GM12878 (cell line): Measurements from ENCODE around the gene IL17B. TPM values are rescaled to one million over a fixed set of nuclear protein-coding genes. Genes with fewer than 3 reads are reported as not detected.

Experiments
- ATAC-seq: fragments of 200-7000 bp; cut with Tn5 transposase; 3 replicates; pipeline ENCODE4 v1.9.1; 2020; ENCODE audit warnings: mild to moderate bottlenecking, moderate library complexity
- BruUV-seq: library from RNA; stranded (reverse); fragments of 400-500 nt; replicated peaks from 2 replicates; lab custom pipeline; 2021; lab: Mats Ljungman, UMichigan
- CTCF ChIA-PET: fragments of 300-600 bp; sonication (Branson Sonifier 250); formaldehyde crosslinking; extraction: SDS; loops from one replicate; lab custom pipeline; 2021; ENCODE audit warnings: inconsistent platforms; lab: Yijun Ruan, JAX
- POLR2A ChIA-PET: fragments of 350-600 bp; formaldehyde crosslinking; extraction: SDS; loops from one replicate; lab custom pipeline; 2021; ENCODE audit warnings: inconsistent platforms; lab: Charles Lee
- RAD21 ChIA-PET: fragments of 300-600 bp; sonication (Branson Sonifier 250); formaldehyde crosslinking; loops from one replicate; lab custom pipeline; 2023; ENCODE audit warnings: antibody characterized with exemption; ENCODE audit not compliant: unreplicated experiment; lab: Charles Lee
- SMC1A ChIA-PET: fragments of 300-600 bp; sonication (Branson Sonifier 250); formaldehyde crosslinking; loops from one replicate; lab custom pipeline; 2023; ENCODE audit not compliant: unreplicated experiment, uncharacterized antibody; lab: Charles Lee
- DNase-seq: peaks from one replicate; pipeline ENCODE4 v3.0.0-alpha.2; 2011; ENCODE audit warnings: low read depth, low spot score
- FAIRE-seq: peaks from 3 replicates; lab custom pipeline; 2011; peaks lifted over from hg19 to GRCh38; lab: Jason Lieb, UNC
- H2AFZ ChIP-seq: 2 replicates; pipeline ENCODE4 v1.6.0; 2011; ENCODE audit warnings: low read depth, low read length, control low read depth; ENCODE audit not compliant: control insufficient read depth
- H3K27ac ChIP-seq: 2 replicates; pipeline ENCODE4 v1.5.1; 2011; ENCODE audit warnings: control low read depth; ENCODE audit not compliant: control insufficient read depth, insufficient read depth
- H3K27me3 ChIP-seq, 2 experiments: replicated peaks in 1 of 2; 2 replicates each; pipeline versions ENCODE4 v1.6.0 to v1.6.1; 2011; ENCODE audit warnings: low read length in 1 of 2; ENCODE audit not compliant: control insufficient read depth in 2 of 2, insufficient read depth in 2 of 2
- H3K36me3 ChIP-seq, 2 experiments: 2 replicates each; pipeline ENCODE4 v1.5.1; 2011; ENCODE audit warnings: low read length in 1 of 2; ENCODE audit not compliant: control insufficient read depth in 2 of 2, insufficient read depth in 2 of 2
- H3K4me1 ChIP-seq: 2 replicates; pipeline ENCODE4 v1.6.1; 2011; ENCODE audit warnings: mild to moderate bottlenecking, low read length, moderate library complexity, mixed read lengths; ENCODE audit not compliant: control insufficient read depth, insufficient read depth
- H3K4me2 ChIP-seq: 2 replicates; pipeline ENCODE4 v1.6.0; 2011; ENCODE audit warnings: control low read depth; ENCODE audit not compliant: control insufficient read depth, insufficient read depth
- H3K4me3 ChIP-seq: fragments of 200-600 bp; sonication (generic); 2 replicates; pipeline ENCODE4 v1.5.1; 2016
- H3K79me2 ChIP-seq: 2 replicates; pipeline ENCODE4 v1.6.0; 2011; ENCODE audit warnings: low read length; ENCODE audit not compliant: control insufficient read depth, insufficient read depth
- H3K9ac ChIP-seq: 2 replicates; pipeline ENCODE4 v1.8.0; 2011; ENCODE audit warnings: low read length, control low read depth, mixed read lengths; ENCODE audit not compliant: control insufficient read depth, insufficient read depth
- H3K9me3 ChIP-seq: replicated peaks from 3 replicates; pipeline ENCODE4 v1.5.1; 2011; ENCODE audit warnings: mild to moderate bottlenecking, low read length; ENCODE audit not compliant: control insufficient read depth, insufficient read depth
- H4K20me1 ChIP-seq: 2 replicates; pipeline ENCODE4 v1.6.0; 2011; ENCODE audit not compliant: control insufficient read depth, insufficient read depth
- CREB1 ChIP-seq: IDR thresholded peaks from 2 replicates; pipeline ENCODE4 v1.6.1; 2012; ENCODE audit warnings: low read depth, mild to moderate bottlenecking, inconsistent platforms
- CREM ChIP-seq: IDR thresholded peaks from 2 replicates; pipeline ENCODE4 v1.6.1; 2014; ENCODE audit warnings: antibody characterized with exemption, low read depth
- HSF1 ChIP-seq: fragments of 150-350 bp; IDR thresholded peaks from 2 replicates; pipeline ENCODE4 v1.6.1; 2014; ENCODE audit warnings: mild to moderate bottlenecking, low read depth, low read length
- LARP7 ChIP-seq: fragments of 450-650 bp; IDR thresholded peaks from 2 replicates; pipeline ENCODE4 v1.6.1; 2017; ENCODE audit warnings: mild to moderate bottlenecking
- MLLT1 ChIP-seq: fragments of 450-650 bp; IDR thresholded peaks from 2 replicates; pipeline ENCODE4 v1.6.1; 2016; ENCODE audit warnings: mild to moderate bottlenecking
- MTA3 ChIP-seq: IDR thresholded peaks from 2 replicates; pipeline ENCODE4 v1.6.1; 2012; ENCODE audit warnings: low read length, inconsistent platforms, borderline replicate concordance
- POU2F2 ChIP-seq: IDR thresholded peaks from 3 replicates; pipeline ENCODE4 v1.6.1; 2011; ENCODE audit warnings: low read depth, mild to moderate bottlenecking, low read length, borderline replicate concordance
- RB1 ChIP-seq: fragments of 450-650 bp; formaldehyde crosslinking; IDR thresholded peaks from 2 replicates; pipeline ENCODE4 v1.6.1; 2017; ENCODE audit warnings: mild to moderate bottlenecking, borderline replicate concordance
- SREBF1 ChIP-seq: IDR thresholded peaks from 2 replicates; pipeline ENCODE4 v1.6.1; 2012; ENCODE audit warnings: mild to moderate bottlenecking, low read length
- SREBF2 ChIP-seq: IDR thresholded peaks from 2 replicates; pipeline ENCODE4 v1.6.1; 2012; ENCODE audit warnings: mild to moderate bottlenecking, low read length
- SUZ12 ChIP-seq: fragments of 200-600 bp; sonication (generic); IDR thresholded peaks from one replicate; pipeline ENCODE4 v1.6.1; 2018; ENCODE audit warnings: antibody characterized with exemption, mild to moderate bottlenecking; ENCODE audit not compliant: unreplicated experiment
- WGBS: methylation state at CpG from one replicate; pipeline ENCODE4 v1.1.6; 2016; ENCODE audit warnings: low lambda C conversion rate; ENCODE audit not compliant: insufficient replicate concordance, insufficient coverage; ENCODE audit errors: missing lambda C conversion rate; 5-methylcytosine and 5-hydroxymethylcytosine counted together
- in situ Hi-C: fragments of 300-500 bp; cut with MboI; formaldehyde crosslinking; loops from 9 replicates; pipeline ENCODE4 v1.14.3; 2018; ENCODE audit warnings: mixed read lengths
- intact Hi-C: fragments of 100-400 bp; cut with micrococcal nuclease; formaldehyde crosslinking; loops from one replicate; pipeline ENCODE4 v1.14.2; 2022; ENCODE audit not compliant: unreplicated experiment
- polyA plus RNA-seq, 11 experiments: library from polyadenylated mRNA; depleted of rRNA in 4 of 11; unstranded in 6 of 11; stranded (reverse) in 5 of 11; fragments of >200 nt; fragmentation: Nextera tagmentation in 4 of 11; fragmentation: Illumina TruSeq in 1 of 11; extraction: Ambion mirVana in 4 of 11; extraction: Trizol in 1 of 11; gene quantifications; 1 replicate in 1 of 11; 2 replicates in 10 of 11; pipeline versions ENCODE4 v1.2.1 to v1.2.3, GENCODE V29; 2011 to 2016; ENCODE audit warnings: inconsistent platforms in 2 of 11, missing spikeins in 2 of 11, low read depth in 1 of 11
- total RNA-seq, 4 experiments: library from RNA; depleted of rRNA in 3 of 4; stranded (reverse); fragments of >200 nt in 3 of 4; fragmentation: Illumina TruSeq in 1 of 4; extraction: Trizol in 1 of 4; gene quantifications; 2 replicates each; pipeline versions ENCODE4 v1.2.1 to v1.2.3, GENCODE V29; 2013 to 2021

Gene IL17B
- total and polyA plus RNA-seq, 10 of the 15 experiments (the other 5 are each of a cell fraction or from before 2014, with no cell fraction given), result not detected

- TF ChIP-seq MLLT1, result no peak
These were observed 3.0 kb downstream of the IL17B start (continued) for GRCh38 chr5:149376104-149376503.

- no peak overlapping the region for H3K4me3 ChIP-seq
- no peaks in the 10 kb centered on the region for H3K4me1 ChIP-seq
- RAD21 ChIA-PET, result interaction anchor here (1.4 kb wide), 1 partner anchor 58 kb away, joined by 4 read pairs; no protein-coding TSS in a partner anchor
- FAIRE-seq, result no peak
- no peaks in the 10 kb centered on the region for H3K9me3 ChIP-seq
- TF ChIP-seq SREBF1 (no peak), CREM (no peak), POU2F2 (no peak), HSF1 (no peak), MTA3 (no peak), CREB1 (no peak), SREBF2 (no peak), SUZ12 (no peak), LARP7 (no peak), RB1 (no peak)
- TF ChIP-seq, all 136 proteins: peak for 0
- ATAC-seq (no peak), DNase-seq (no peak)
- Histone ChIP-seq H3K79me2 (no peaks in the 10 kb centered on the region), H3K27ac (no peak overlapping the region), H3K9ac (no peak overlapping the region), H3K4me2 (no peak overlapping the region), H3K36me3 (no peaks in the 10 kb centered on the region), H3K27me3 (peaks cover 0 to 2% of the 10 kb centered on the region in 2 experiments; a peak in 2 of 4 replicates), H4K20me1 (no peaks in the 10 kb centered on the region), H2AFZ (no peak overlapping the region)
- CTCF ChIA-PET, result interaction anchor here (0.7 to 6.6 kb wide), 9 partner anchors 9 to 243 kb away, joined by 3 to 90 read pairs (median 4); no protein-coding TSS in a partner anchor
- no TSS peak for BruUV-seq
- in situ Hi-C loops (no loop called here), intact Hi-C loops (no loop called here)
- POLR2A ChIA-PET, result no interaction called here
- WGBS, result 65% methylated on average over 6 of the region's 6 CpGs
- SMC1A ChIA-PET, result interaction anchor here (0.6 to 1.3 kb wide), 2 partner anchors 58 to 112 kb away, joined by 3 to 4 read pairs; no protein-coding TSS in a partner anchor
These were observed 3.7 kb downstream of the IL17B start for GRCh38 chr5:149375434-149375833.
